CD4-positive, alpha-beta T cell treated with Interleukin-21 for 1 hour (primary cell): ENCODE measurements around the gene SHISA8.

Experiments used
- DNase-seq: peaks from one replicate; pipeline ENCODE4 v3.0.0-alpha.2; 2020

Gene SHISA8

GRCh38 chr22:41933411-41934177, 18.7 kb upstream of the SHISA8 start:
- no peak for DNase-seq

GRCh38 chr22:41932353-41932752, 17.5 kb upstream of the SHISA8 start:
- no peak for DNase-seq

GRCh38 chr22:41931701-41932269, 16.9 kb upstream of the SHISA8 start:
- no peak for DNase-seq

GRCh38 chr22:41929418-41929810, 14.5 kb upstream of the SHISA8 start:
- no peak for DNase-seq

GRCh38 chr22:41928593-41929417, 13.9 kb upstream of the SHISA8 start:
- no peak for DNase-seq

- DNase-seq = no peak
Measured at GRCh38 chr22:41927813-41928212, 12.9 kb upstream of the SHISA8 start.

GRCh38 chr22:41925783-41926460, 11.0 kb upstream of the SHISA8 start:
- peak; percentile 79 for DNase-seq

GRCh38 chr22:41923595-41924276, 8.9 kb upstream of the SHISA8 start:
- no peak for DNase-seq

- DNase-seq = no peak
Measured at GRCh38 chr22:41922940-41923594, 8.2 kb upstream of the SHISA8 start.

GRCh38 chr22:41922328-41922727, 7.5 kb upstream of the SHISA8 start:
- DNase-seq = no peak

GRCh38 chr22:41920271-41920976, 5.5 kb upstream of the SHISA8 start:
- no peak for DNase-seq

- peak; percentile 52 for DNase-seq
Measured at GRCh38 chr22:41919357-41920224, 4.7 kb upstream of the SHISA8 start.

- DNase-seq = peak; percentile 22
Measured at GRCh38 chr22:41917903-41918791, 3.3 kb upstream of the SHISA8 start.

- no peak for DNase-seq
Measured at GRCh38 chr22:41917375-41917902, 2.6 kb upstream of the SHISA8 start.

- DNase-seq = no peak
Measured at GRCh38 chr22:41916745-41917358, 2.0 kb upstream of the SHISA8 start.

- DNase-seq = no peak
Measured at GRCh38 chr22:41915786-41916493, 1.1 kb upstream of the SHISA8 start.

GRCh38 chr22:41914611-41915034, 251 bp downstream of the SHISA8 start:
- DNase-seq = no peak
